OCI-LY3 (cell line): ENCODE measurements around the gene NHERF2.

Experiments
- EZH2phosphoT487 ChIP-seq: fragments of 200-600 bp; shearing (Covaris generic); IDR thresholded peaks from 2 replicates; pipeline ENCODE4 v1.6.1; 2018; ENCODE audit warnings: antibody characterized with exemption, mixed run types, low read depth
- TF ChIP-seq, protein P1 (sequence below): fragments of 200-600, 300-600 bp; sonication (generic); IDR thresholded peaks from 2 replicates; pipeline ENCODE4 v1.5.1; 2014; ENCODE audit warnings: antibody characterized with exemption, low read length, low read depth

DNA sequence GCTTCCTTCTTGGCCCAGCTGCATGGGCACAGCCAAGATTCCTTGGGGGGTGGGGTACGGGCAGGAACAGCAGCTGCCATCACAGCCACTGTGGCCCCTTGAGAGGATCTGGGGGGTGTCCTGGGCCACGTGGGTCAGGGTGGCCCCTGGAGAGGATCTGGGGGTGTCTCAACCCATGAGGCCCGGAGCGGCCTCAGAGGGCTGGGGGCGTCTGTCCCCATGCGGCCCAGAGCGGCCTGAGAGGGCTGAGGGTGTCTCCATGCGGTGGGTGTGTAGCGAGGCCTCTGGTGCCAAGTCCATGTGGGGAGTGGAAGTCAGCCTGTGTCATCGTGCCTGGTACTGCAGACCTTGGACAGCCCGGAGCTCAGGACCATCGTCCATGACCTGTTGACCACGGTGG lies 34.8 kb downstream of the NHERF2 start:
- TF ChIP-seq, protein P1, sequence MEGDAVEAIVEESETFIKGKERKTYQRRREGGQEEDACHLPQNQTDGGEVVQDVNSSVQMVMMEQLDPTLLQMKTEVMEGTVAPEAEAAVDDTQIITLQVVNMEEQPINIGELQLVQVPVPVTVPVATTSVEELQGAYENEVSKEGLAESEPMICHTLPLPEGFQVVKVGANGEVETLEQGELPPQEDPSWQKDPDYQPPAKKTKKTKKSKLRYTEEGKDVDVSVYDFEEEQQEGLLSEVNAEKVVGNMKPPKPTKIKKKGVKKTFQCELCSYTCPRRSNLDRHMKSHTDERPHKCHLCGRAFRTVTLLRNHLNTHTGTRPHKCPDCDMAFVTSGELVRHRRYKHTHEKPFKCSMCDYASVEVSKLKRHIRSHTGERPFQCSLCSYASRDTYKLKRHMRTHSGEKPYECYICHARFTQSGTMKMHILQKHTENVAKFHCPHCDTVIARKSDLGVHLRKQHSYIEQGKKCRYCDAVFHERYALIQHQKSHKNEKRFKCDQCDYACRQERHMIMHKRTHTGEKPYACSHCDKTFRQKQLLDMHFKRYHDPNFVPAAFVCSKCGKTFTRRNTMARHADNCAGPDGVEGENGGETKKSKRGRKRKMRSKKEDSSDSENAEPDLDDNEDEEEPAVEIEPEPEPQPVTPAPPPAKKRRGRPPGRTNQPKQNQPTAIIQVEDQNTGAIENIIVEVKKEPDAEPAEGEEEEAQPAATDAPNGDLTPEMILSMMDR: no peak
- no peak for TF ChIP-seq EZH2phosphoT487
